ENCODE measurements around the gene C2CD3.

GRCh38 chr11:74157169-74157568, 13.6 kb downstream of the C2CD3 start:
- no peak for TF ChIP-seq CTCF (IDR thresholded peaks at IDR 0.05)
- TF ChIP-seq POLR2A (IDR thresholded peaks at IDR 0.05): no peak

Measured in esophagus squamous epithelium (tissue), 4 donors.